ENCODE data around the gene DMTF1. TPM values are rescaled to one million over a fixed set of nuclear protein-coding genes. Genes with fewer than 3 reads are reported as not detected.

DMTF1 gene
- total and polyA plus RNA-seq, 2 of the 8 experiments (the other 6 are each of a cell fraction or from before 2014, with no cell fraction given), result 86.0 to 115 TPM

- Histone ChIP-seq H3K18ac (ENCODE audit: extremely low read depth, low read length) (no peak overlapping the region), H4K91ac (replicated peaks; ENCODE audit: insufficient read length, low read length) (no peak overlapping the region), H2BK120ac (replicated peaks; ENCODE audit: low read depth, low read length) (no peak overlapping the region), H3K36me3 (ENCODE audit: control insufficient read depth in 2 of 4, insufficient read depth in 4 of 4, low read length in 3 of 4) (no peaks in the 10 kb centered on the region), H2BK5ac (ENCODE audit: low read depth, low read length) (no peak overlapping the region), H4K8ac (ENCODE audit: extremely low read depth, insufficient read depth, low read length) (no peak overlapping the region), H3K9ac (replicated peaks in 1 of 4; ENCODE audit: extremely low read depth in 1 of 4, low read depth in 3 of 4, low read length in 3 of 4) (no peak overlapping the region), H3K4ac (replicated peaks; ENCODE audit: insufficient read length, low read depth, low read length) (no peak overlapping the region), H3K27me3 (replicated peaks in 1 of 4; ENCODE audit: control insufficient read depth in 3 of 4, extremely low read depth in 1 of 4, insufficient read depth in 3 of 4, low read length in 3 of 4) (no peaks in the 10 kb centered on the region), H3K14ac (ENCODE audit: insufficient read length) (no peak overlapping the region), H4K5ac (ENCODE audit: insufficient read length, low read depth, low read length) (no peak overlapping the region), H3K9me3 (ENCODE audit: insufficient read depth in 2 of 2, low read depth in 1 of 2, low read length in 1 of 2) (no peaks in the 10 kb centered on the region), H2BK15ac (ENCODE audit: low read length) (no peak overlapping the region), H3K79me1 (ENCODE audit: low read depth, low read length) (no peaks in the 10 kb centered on the region), H3K4me1 (replicated peaks in 1 of 4; ENCODE audit: control insufficient read depth in 3 of 4, insufficient read depth in 4 of 4, low read length in 3 of 4) (peaks cover 1 to 14% (median 9%) of the 10 kb centered on the region in 4 experiments; a peak in 6 of 7 replicates), H3K56ac (replicated peaks; ENCODE audit: insufficient read length, low read depth, low read length) (no peak overlapping the region), H2AFZ (ENCODE audit: low read length) (peak overlapping the region; percentile 16; the same call in 1 of the 2 replicates), H3K4me3 (ENCODE audit: extremely low read depth in 1 of 4, insufficient read depth in 2 of 4, low read depth in 3 of 4, low read length in 4 of 4) (peak overlapping the region in 1 of 4 experiments; percentile 38; a peak in 1 of 8 replicates), H3K4me2 (ENCODE audit: insufficient read depth in 1 of 2, low read depth in 2 of 2, low read length in 2 of 2) (peak overlapping the region; percentile 66 to 83; a peak in 2 of 4 replicates), H3K27ac (ENCODE audit: low read depth, low read length) (no peak overlapping the region), H3K79me2 (ENCODE audit: control insufficient read depth in 1 of 2, insufficient read depth in 2 of 2, low read length in 2 of 2) (no peaks in the 10 kb centered on the region), H3K23ac (ENCODE audit: insufficient read length) (no peak overlapping the region), H2BK12ac (ENCODE audit: low read depth, low read length) (no peak overlapping the region), H3K23me2 (ENCODE audit: low read depth, low read length) (no peaks in the 10 kb centered on the region), H2BK20ac (ENCODE audit: low read length) (no peak overlapping the region), H4K20me1 (replicated peaks in 1 of 2; ENCODE audit: control insufficient read depth in 1 of 2, insufficient read depth in 2 of 2, low read length in 2 of 2) (no peaks in the 10 kb centered on the region), H2AK5ac (ENCODE audit: low read depth, low read length) (no peak overlapping the region)
- CTCF ChIA-PET (ENCODE audit: partially characterized antibody), result interaction anchor here (0.7 to 6.8 kb wide), 6 partner anchors 11 to 202 kb away, joined by 3 to 58 read pairs (median 4); partner anchors contain the start of gene ELAPOR2
- no peak for TF ChIP-seq HDAC2 (IDR thresholded peaks at IDR 0.05; ENCODE audit: borderline replicate concordance in 1 of 2, low read depth in 2 of 2, low read length in 2 of 2)
- DNase-seq (ENCODE audit: low read depth in 1 of 2, low spot score in 2 of 2) (no peak), FAIRE-seq (no peak)
- POLR2A ChIA-PET (ENCODE audit: partially characterized antibody), result interaction anchor here (0.8 to 2.4 kb wide), 2 partner anchors 22 to 24 kb away, joined by 3 to 13 read pairs; partner anchors contain the start of gene DMTF1
- WGBS, 2 experiments (ENCODE audit: extremely low coverage in 1 of 2, insufficient coverage in 1 of 2, insufficient read length in 1 of 2, insufficient replicate concordance in 2 of 2, low coverage in 1 of 2, low lambda C conversion rate in 2 of 2, missing lambda C conversion rate in 1 of 2), result 46% methylated on average over 3 of the region's 3 CpGs; no CpG with 5 or more reads in 1 of the 2 experiments
Observed at GRCh38 chr7:87129848-87130247, 22.4 kb upstream of the DMTF1 start.
